PFSK-1 (cell line): ENCODE data around the gene LSR.

Experiments
- FOXP2 ChIP-seq: optimal IDR thresholded peaks from 2 replicates; pipeline ENCODE3; 2011; ENCODE audit warnings: borderline replicate concordance, control low read depth, inconsistent platforms; ENCODE audit not compliant: insufficient read depth; ENCODE audit errors: extremely low read length, extremely low read depth
- POLR2AphosphoS5 ChIP-seq: IDR thresholded peaks from 2 replicates; pipeline ENCODE4 v1.6.1; 2012; ENCODE audit warnings: low read depth, mild to moderate bottlenecking, control low read depth, low read length, moderate library complexity
- REST ChIP-seq, 2 experiments: IDR thresholded peaks; 2 replicates each; pipeline versions ENCODE4 v1.6.1 to v1.8.0; 2011 to 2012; ENCODE audit warnings: low read depth in 2 of 2, low read length in 2 of 2, control low read depth in 1 of 2, inconsistent platforms in 1 of 2, mild to moderate bottlenecking in 1 of 2, moderate library complexity in 1 of 2; ENCODE audit not compliant: insufficient read depth in 1 of 2
- SIN3A ChIP-seq: IDR thresholded peaks from 2 replicates; pipeline ENCODE4 v1.6.1; 2012; ENCODE audit warnings: mild to moderate bottlenecking, low read length, moderate library complexity, borderline replicate concordance; ENCODE audit not compliant: insufficient read depth
- TAF1 ChIP-seq: IDR thresholded peaks from 2 replicates; pipeline ENCODE4 v1.6.1; 2012; ENCODE audit warnings: low read length, control low read depth, borderline replicate concordance; ENCODE audit not compliant: insufficient read depth

Gene LSR

GRCh38 chr19:35315883-35316282 lies 67.1 kb downstream of the LSR start:
- TF ChIP-seq SIN3A (no peak), FOXP2 (no peak), REST (IDR thresholded peaks at IDR 0.05; ENCODE audit: insufficient read depth in 1 of 2, low read depth in 2 of 2, low read length in 2 of 2) (no peak), POLR2AphosphoS5 (no peak), TAF1 (no peak)

GRCh38 chr19:35316560-35316959 lies 67.8 kb downstream of the LSR start:
- no peak for TF ChIP-seq POLR2AphosphoS5
- TF ChIP-seq FOXP2: no peak
- TF ChIP-seq SIN3A: no peak
- TF ChIP-seq REST (IDR thresholded peaks at IDR 0.05; ENCODE audit: insufficient read depth in 1 of 2, low read depth in 2 of 2, low read length in 2 of 2): no peak
- no peak for TF ChIP-seq TAF1
